Bronchial epithelial cell (primary cell): ENCODE results near the gene THAP2. TPM values are rescaled to one million over a fixed set of nuclear protein-coding genes. Genes with fewer than 3 reads are reported as not detected.

Experiments
- DNase-seq: peaks from one replicate; pipeline ENCODE4 v3.0.0-alpha.2; 2010; ENCODE audit warnings: low read depth
- FAIRE-seq: peaks from 2 replicates; lab custom pipeline; 2011; peaks lifted over from hg19 to GRCh38; lab: Jason Lieb, UNC
- H3K27me3 ChIP-seq: 2 replicates; pipeline ENCODE4 v1.5.1; 2011; ENCODE audit warnings: low read length; ENCODE audit not compliant: control insufficient read depth, insufficient read depth
- H3K36me3 ChIP-seq: 2 replicates; pipeline ENCODE4 v1.5.1; 2011; ENCODE audit warnings: low read length; ENCODE audit not compliant: control insufficient read depth, insufficient read depth
- H3K4me3 ChIP-seq: 2 replicates; pipeline ENCODE4 v1.5.1; 2011; ENCODE audit warnings: mild to moderate bottlenecking, low read depth, low read length, control low read depth
- total RNA-seq: library from RNA; depleted of rRNA; stranded (reverse); fragments of >200 nt; gene quantifications from 2 replicates; pipeline ENCODE4 v1.2.1, GENCODE V29; 2014
- TF ChIP-seq, protein P1 (sequence below): IDR thresholded peaks from 2 replicates; pipeline ENCODE4 v1.5.1; 2011; ENCODE audit warnings: mild to moderate bottlenecking, moderate library complexity, low read length, control low read depth, inconsistent platforms; ENCODE audit not compliant: insufficient read depth, severe bottlenecking

Gene THAP2
- total RNA-seq, 1 donor from 2014 or later: 2.6 TPM

DNA sequence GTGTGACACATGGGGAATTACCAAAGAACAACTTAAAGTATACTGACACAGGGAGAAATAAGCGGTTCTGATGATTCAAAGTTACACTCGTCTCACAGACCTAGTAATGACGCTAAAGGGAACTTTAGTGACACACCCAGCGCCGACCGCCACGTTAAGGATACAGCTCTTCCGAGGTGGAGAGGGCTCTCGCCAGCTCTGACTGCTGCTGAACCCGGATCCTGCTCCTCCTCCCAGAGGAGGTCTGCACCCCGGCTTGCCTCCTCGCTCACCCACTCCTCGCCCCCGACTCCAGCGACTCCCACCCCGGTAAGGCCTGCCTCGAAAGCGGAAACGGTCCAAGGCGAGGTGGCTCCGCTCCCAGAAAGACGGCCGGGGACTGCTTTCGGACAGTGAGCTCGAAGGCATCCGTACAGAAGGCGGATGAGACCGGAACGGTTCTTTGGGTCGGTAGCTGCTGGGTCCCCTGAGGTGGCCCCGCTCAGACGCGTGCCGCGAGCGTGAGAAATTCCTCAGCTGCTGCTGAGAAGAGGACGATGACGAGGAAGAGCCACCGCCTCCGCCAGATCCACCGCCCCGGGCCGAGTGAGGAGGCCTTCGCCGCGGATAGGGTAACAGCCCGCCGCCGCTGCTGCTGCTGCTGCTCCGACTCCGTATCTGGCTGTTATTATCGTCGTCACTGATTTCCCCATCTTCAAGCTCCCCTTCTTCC is 1.1 kb upstream of the THAP2 start:
- TF ChIP-seq, protein P1, sequence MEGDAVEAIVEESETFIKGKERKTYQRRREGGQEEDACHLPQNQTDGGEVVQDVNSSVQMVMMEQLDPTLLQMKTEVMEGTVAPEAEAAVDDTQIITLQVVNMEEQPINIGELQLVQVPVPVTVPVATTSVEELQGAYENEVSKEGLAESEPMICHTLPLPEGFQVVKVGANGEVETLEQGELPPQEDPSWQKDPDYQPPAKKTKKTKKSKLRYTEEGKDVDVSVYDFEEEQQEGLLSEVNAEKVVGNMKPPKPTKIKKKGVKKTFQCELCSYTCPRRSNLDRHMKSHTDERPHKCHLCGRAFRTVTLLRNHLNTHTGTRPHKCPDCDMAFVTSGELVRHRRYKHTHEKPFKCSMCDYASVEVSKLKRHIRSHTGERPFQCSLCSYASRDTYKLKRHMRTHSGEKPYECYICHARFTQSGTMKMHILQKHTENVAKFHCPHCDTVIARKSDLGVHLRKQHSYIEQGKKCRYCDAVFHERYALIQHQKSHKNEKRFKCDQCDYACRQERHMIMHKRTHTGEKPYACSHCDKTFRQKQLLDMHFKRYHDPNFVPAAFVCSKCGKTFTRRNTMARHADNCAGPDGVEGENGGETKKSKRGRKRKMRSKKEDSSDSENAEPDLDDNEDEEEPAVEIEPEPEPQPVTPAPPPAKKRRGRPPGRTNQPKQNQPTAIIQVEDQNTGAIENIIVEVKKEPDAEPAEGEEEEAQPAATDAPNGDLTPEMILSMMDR: no peak
- Histone ChIP-seq H3K36me3 (peaks cover 8% of the 10 kb centered on the region), H3K4me3 (peak overlapping the region; percentile 98), H3K27me3 (no peaks in the 10 kb centered on the region)
- DNase-seq: peak; percentile 85
- no peak for FAIRE-seq

DNA sequence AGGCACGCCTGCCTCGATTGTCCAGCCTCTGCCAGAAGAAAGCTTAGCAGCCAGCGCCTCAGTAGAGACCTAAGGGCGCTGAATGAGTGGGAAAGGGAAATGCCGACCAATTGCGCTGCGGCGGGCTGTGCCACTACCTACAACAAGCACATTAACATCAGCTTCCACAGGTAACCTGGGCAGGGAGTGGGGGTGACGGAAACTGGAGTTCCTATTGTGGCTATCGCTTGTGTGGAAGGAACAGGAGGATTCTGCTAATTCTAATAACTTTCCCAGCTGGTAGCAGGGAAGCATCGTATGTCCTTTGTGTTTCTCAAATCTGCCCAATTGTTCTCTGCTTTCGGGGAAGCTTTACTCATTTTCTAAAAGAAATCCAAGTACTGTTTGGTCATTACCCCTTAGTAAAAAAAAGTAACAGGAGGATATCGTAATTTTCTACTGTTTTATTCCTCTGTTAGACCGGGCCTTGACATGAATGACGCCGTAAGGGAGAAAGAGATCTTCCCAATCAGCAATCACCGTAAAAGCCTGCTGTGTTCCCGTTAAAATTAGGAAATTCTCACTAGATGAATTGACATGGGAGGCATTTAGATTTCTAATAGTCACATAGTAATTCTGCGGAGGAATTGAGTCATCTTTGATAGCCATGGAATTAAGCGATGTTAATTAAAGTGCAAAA is 449 bp downstream of the THAP2 start:
- Histone ChIP-seq H3K27me3 (no peaks in the 10 kb centered on the region), H3K4me3 (peak overlapping the region; percentile 98), H3K36me3 (peaks cover under 1% of the 10 kb centered on the region)
- DNase-seq (peak; percentile 39), FAIRE-seq (no peak)
- TF ChIP-seq, protein P1: no peak

DNA sequence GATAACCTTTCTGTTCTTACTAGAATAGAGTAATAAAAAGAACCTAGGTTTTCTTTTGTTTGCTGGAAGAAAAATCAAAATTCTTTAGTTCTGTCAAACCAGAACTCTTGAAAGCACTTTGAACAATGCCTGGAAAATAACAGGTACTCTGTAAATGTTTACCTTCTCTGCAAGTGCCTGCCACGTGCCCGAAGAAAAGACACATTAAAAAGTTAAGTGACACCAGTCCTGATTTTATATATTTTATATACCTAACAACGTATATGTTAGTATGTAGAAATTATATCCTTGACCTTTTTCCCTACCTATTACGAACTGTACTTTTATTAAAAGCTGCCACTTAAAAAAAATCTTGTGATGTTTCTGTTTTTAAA is 976 bp downstream of the THAP2 start:
- DNase-seq (no peak), FAIRE-seq (no peak)
- TF ChIP-seq, protein P1: no peak
- H3K4me3 ChIP-seq: peak overlapping the region; percentile 98
- no peaks in the 10 kb centered on the region for H3K27me3 ChIP-seq
- no peaks in the 10 kb centered on the region for H3K36me3 ChIP-seq

DNA sequence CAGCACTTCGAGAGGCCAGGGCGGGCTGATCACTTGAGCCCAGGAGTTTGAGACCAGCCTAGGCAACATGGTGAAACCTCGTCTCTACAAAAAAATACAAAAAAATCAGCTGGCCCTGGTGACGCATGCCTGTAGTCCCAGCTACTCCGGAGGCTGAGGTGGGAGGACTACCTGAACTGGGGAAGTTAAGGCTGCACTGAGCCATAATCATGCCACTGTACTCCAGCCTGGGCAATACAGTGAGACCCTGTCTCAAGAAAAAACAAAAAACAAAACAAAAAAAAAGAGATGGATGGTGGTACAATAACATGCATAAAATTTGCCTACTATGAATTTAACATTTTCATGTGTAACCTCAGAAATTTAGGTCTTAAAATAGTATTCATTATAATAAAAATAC is 2.2 kb downstream of the THAP2 start:
- no peak for DNase-seq
- no peaks in the 10 kb centered on the region for H3K27me3 ChIP-seq
- no peak overlapping the region for H3K4me3 ChIP-seq
- H3K36me3 ChIP-seq: no peaks in the 10 kb centered on the region
- TF ChIP-seq, protein P1: no peak
- no peak for FAIRE-seq

DNA sequence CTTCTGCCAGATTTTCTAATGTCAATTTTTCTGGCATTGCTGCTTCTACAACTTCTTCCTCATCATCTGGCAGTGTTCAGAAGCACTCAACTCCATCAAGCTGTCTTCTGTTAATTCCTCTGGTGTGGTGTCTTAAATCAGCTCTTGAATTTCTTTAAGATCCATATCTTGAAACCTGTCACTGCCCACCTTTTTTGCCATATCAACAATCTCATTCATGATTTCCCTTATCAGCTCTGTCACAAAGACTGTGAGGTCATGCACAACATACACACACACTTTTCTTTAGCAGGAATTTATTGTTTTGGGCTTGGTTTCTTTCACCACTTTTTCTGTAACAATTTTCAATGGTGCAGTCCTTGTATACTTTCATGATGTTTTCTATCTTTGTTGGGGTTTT is 7.2 kb downstream of the THAP2 start:
- Histone ChIP-seq H3K27me3 (no peaks in the 10 kb centered on the region), H3K4me3 (no peak overlapping the region), H3K36me3 (no peaks in the 10 kb centered on the region)
- DNase-seq (no peak), FAIRE-seq (no peak)
- TF ChIP-seq, protein P1: no peak
